Gastroesophageal sphincter (tissue), 4 donors: ENCODE data around the gene DLGAP4. TPM values are rescaled to one million over a fixed set of nuclear protein-coding genes. Genes with fewer than 3 reads are reported as not detected.
A peak's percentile ranks its signal among the peaks of the same experiment; 100 is the strongest.
"Not testable (repeated sequence)": the region's sequence is repeated elsewhere in the genome, so short reads cannot be mapped to it uniquely, and the experiment has no call there.

Source experiments
- ATAC-seq: fragments of 150-250 bp; one replicate; pipeline ENCODE4 v1.9.1; 2016; ENCODE audit warnings: mild to moderate bottlenecking, moderate library complexity
- H3K27ac ChIP-seq, 4 donors: fragments of 200-600 bp; sonication (generic) in 3 of 4; 1 replicate in 3 of 4; 2 replicates in 1 of 4; pipeline ENCODE4 v1.5.1; 2016 to 2019
- H3K27me3 ChIP-seq: fragments of 200-600 bp; sonication (generic); one replicate; pipeline ENCODE4 v1.5.1; 2019
- H3K36me3 ChIP-seq, 2 donors: fragments of 200-600 bp; sonication (generic); one replicate each; pipeline ENCODE4 v1.5.1; 2019; ENCODE audit warnings: control low read depth in 1 of 2
- H3K4me1 ChIP-seq, 3 donors: fragments of 200-600 bp; sonication (generic); 1 replicate in 2 of 3; 2 replicates in 1 of 3; pipeline ENCODE4 v1.5.1; 2016 to 2019; ENCODE audit warnings: control low read depth in 2 of 3
- H3K4me3 ChIP-seq, 2 donors: fragments of 200-600 bp; sonication (generic); one replicate each; pipeline ENCODE4 v1.5.1; 2019; ENCODE audit warnings: mild to moderate bottlenecking in 1 of 2, moderate library complexity in 1 of 2
- H3K9me3 ChIP-seq, 3 donors: fragments of 200-600 bp; sonication (generic); one replicate each; pipeline ENCODE4 v1.5.1; 2017 to 2019; ENCODE audit warnings: control low read depth in 2 of 3
- CTCF ChIP-seq, 4 experiments: fragments of 200-600 bp in 2 of 4; fragments of 450-650 bp in 2 of 4; sonication (generic) in 1 of 4; IDR thresholded peaks; one replicate each; pipeline ENCODE4 v1.5.1; 2017 to 2019; ENCODE audit warnings: antibody characterized with exemption in 4 of 4, mild to moderate bottlenecking in 2 of 4, moderate library complexity in 2 of 4
- EP300 ChIP-seq: sonication (generic); formaldehyde crosslinking; IDR thresholded peaks from one replicate; pipeline ENCODE4 v1.6.1; 2017; ENCODE audit warnings: antibody characterized with exemption, mild to moderate bottlenecking
- POLR2A ChIP-seq, 2 donors: fragments of 450-650 bp; IDR thresholded peaks; one replicate each; pipeline ENCODE4 v1.6.1; 2017; ENCODE audit warnings: antibody characterized with exemption in 2 of 2, mild to moderate bottlenecking in 2 of 2, moderate library complexity in 1 of 2
- POLR2AphosphoS5 ChIP-seq: sonication (generic); formaldehyde crosslinking; IDR thresholded peaks from one replicate; pipeline ENCODE4 v1.6.1; 2017; ENCODE audit warnings: antibody characterized with exemption
- WGBS, 2 donors: methylation state at CpG; one replicate each; pipeline ENCODE4 v1.1.5; 2018; ENCODE audit warnings: low coverage in 1 of 2; 5-methylcytosine and 5-hydroxymethylcytosine counted together
- total RNA-seq, 4 donors: library from RNA; depleted of rRNA; stranded (reverse); fragments of >200 nt; gene quantifications; one replicate each; pipeline ENCODE4 v1.1.0, GENCODE V29; 2016

The DLGAP4 gene
- total RNA-seq, 4 donors from 2014 or later = 35.5 to 76.1 (median 42.2) TPM

- Histone ChIP-seq H3K27me3 (no peaks in the 10 kb centered on the region), H3K36me3 (peaks cover 0 to 7% of the 10 kb centered on the region in 2 donors), H3K27ac (peak overlapping the region; percentile 60 to 99 (median 91)), H3K4me3 (peak overlapping the region; percentile 10 to 35), H3K9me3 (no peaks in the 10 kb centered on the region), H3K4me1 (peaks cover 13 to 98% (median 54%) of the 10 kb centered on the region in 3 donors)
- no peak for TF ChIP-seq POLR2AphosphoS5
- no peak for TF ChIP-seq EP300
- TF ChIP-seq POLR2A (IDR thresholded peaks at IDR 0.05) = no peak
- TF ChIP-seq CTCF (IDR thresholded peaks at IDR 0.05) = no peak
- 2% methylated on average over 6 of the region's 6 CpGs; no CpG with 5 or more reads in 1 of the 2 donors for WGBS, 2 donors
- ATAC-seq = peak; percentile 73
Observed at GRCh38 chr20:36472637-36473090, 166.5 kb downstream of the DLGAP4 start.

GRCh38 chr20:36473164-36473563 is 167.0 kb downstream of the DLGAP4 start:
- H3K27me3 ChIP-seq = no peaks in the 10 kb centered on the region
- TF ChIP-seq POLR2AphosphoS5 (no peak), EP300 (no peak), CTCF (IDR thresholded peaks at IDR 0.05) (no peak), POLR2A (IDR thresholded peaks at IDR 0.05) (no peak)
- H3K4me3 ChIP-seq = no peak overlapping the region
- peaks cover 13 to 98% (median 51%) of the 10 kb centered on the region in 3 donors for H3K4me1 ChIP-seq
- no peak for ATAC-seq
- peak overlapping the region; percentile 60 to 99 (median 91) for H3K27ac ChIP-seq
- 11 to 67% methylated on average over 1 to 2 of the region's 2 CpGs for WGBS, 2 donors
- H3K36me3 ChIP-seq = peaks cover 0 to 7% of the 10 kb centered on the region in 2 donors
- H3K9me3 ChIP-seq = no peaks in the 10 kb centered on the region

GRCh38 chr20:36474563-36474962 is 168.4 kb downstream of the DLGAP4 start:
- WGBS, 2 donors = 0% methylated on average over 1 of the region's 1 CpG; no CpG with 5 or more reads in 1 of the 2 donors
- H3K4me1 ChIP-seq = peaks cover 13 to 98% (median 55%) of the 10 kb centered on the region in 3 donors

GRCh38 chr20:36475054-36475453 is 168.9 kb downstream of the DLGAP4 start:
- peaks cover 13 to 98% (median 60%) of the 10 kb centered on the region in 3 donors for H3K4me1 ChIP-seq
- H3K4me3 ChIP-seq, H3K36me3 ChIP-seq, H3K27me3 ChIP-seq, H3K9me3 ChIP-seq, ATAC-seq: not testable (repeated sequence)
- WGBS, 2 donors = 53 to 67% methylated on average over 5 of the region's 8 CpGs
- H3K27ac ChIP-seq = peak overlapping the region in 3 of 4 donors; percentile 89 to 99 (median 93)

More at GRCh38 chr20:36474563-36474962, 168.4 kb downstream of the DLGAP4 start:
- no peaks in the 10 kb centered on the region for H3K9me3 ChIP-seq
- no peak for TF ChIP-seq POLR2A (IDR thresholded peaks at IDR 0.05)
- no peak for TF ChIP-seq CTCF (IDR thresholded peaks at IDR 0.05)
- no peak for TF ChIP-seq POLR2AphosphoS5
- no peak for TF ChIP-seq EP300
- H3K27me3 ChIP-seq = no peaks in the 10 kb centered on the region
- peak; percentile 17 for ATAC-seq
- H3K27ac ChIP-seq = peak overlapping the region in 3 of 4 donors; percentile 89 to 99 (median 93)
- peaks cover 0 to 7% of the 10 kb centered on the region in 2 donors for H3K36me3 ChIP-seq
- H3K4me3 ChIP-seq = no peak overlapping the region

GRCh38 chr20:36477475-36477874 is 171.3 kb downstream of the DLGAP4 start:
- TF ChIP-seq CTCF (IDR thresholded peaks at IDR 0.05) (no peak), EP300 (no peak), POLR2AphosphoS5 (no peak), POLR2A (IDR thresholded peaks at IDR 0.05) (no peak)
- ATAC-seq = no peak
- no peaks in the 10 kb centered on the region for H3K27me3 ChIP-seq
- peaks cover 9 to 98% (median 64%) of the 10 kb centered on the region in 3 donors for H3K4me1 ChIP-seq
- H3K9me3 ChIP-seq = no peaks in the 10 kb centered on the region
- no peak overlapping the region for H3K27ac ChIP-seq
- 67% methylated on average over 1 of the region's 1 CpG; no CpG with 5 or more reads in 1 of the 2 donors for WGBS, 2 donors
- no peak overlapping the region for H3K4me3 ChIP-seq
- H3K36me3 ChIP-seq = peaks cover 0 to 7% of the 10 kb centered on the region in 2 donors
